GM19468 (cell line): ENCODE data around the gene B4GALT2.

ENCODE experiments used
- ATAC-seq: cut with Tn5 transposase; IDR thresholded peaks from one replicate; pipeline ENCODE4 v1.9.1; 2021; ENCODE audit warnings: mild to moderate bottlenecking, moderate library complexity, moderate number of reproducible peaks; ENCODE audit not compliant: unreplicated experiment; ENCODE audit errors: extremely low read depth

The B4GALT2 gene

DNA sequence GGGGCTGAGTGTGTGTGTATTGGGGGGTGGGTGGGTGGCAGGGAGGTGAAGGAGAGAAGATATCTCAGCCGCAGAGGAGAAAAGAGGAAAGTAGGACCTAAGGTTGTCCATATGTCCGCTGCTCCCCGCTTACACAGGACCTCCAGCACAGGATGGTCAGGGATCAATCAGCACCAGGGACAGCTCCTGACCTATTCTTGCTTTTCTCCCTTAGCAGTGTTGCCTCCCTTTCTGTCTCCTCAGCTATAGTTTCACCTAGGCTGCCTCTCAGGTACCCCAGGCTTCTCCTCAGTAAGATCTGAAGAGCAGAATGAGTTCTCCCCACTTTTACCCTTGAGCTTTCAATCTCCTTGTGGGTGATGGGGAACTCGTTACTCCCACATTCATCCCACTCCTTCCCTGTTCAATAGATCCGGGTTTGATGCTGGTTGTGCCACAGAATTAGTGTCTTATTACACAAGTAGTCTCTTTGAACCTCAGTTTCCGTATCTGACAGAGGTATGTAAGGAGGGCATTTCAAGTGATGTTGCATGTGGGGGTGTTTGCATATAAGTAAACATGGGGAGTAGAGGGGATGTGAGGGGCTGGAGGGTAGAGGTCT, 10.6 kb upstream of the B4GALT2 start:
- ATAC-seq, result no peak

GRCh38 chr1:43969416-43969745, 9.6 kb upstream of the B4GALT2 start:
- no peak for ATAC-seq

DNA sequence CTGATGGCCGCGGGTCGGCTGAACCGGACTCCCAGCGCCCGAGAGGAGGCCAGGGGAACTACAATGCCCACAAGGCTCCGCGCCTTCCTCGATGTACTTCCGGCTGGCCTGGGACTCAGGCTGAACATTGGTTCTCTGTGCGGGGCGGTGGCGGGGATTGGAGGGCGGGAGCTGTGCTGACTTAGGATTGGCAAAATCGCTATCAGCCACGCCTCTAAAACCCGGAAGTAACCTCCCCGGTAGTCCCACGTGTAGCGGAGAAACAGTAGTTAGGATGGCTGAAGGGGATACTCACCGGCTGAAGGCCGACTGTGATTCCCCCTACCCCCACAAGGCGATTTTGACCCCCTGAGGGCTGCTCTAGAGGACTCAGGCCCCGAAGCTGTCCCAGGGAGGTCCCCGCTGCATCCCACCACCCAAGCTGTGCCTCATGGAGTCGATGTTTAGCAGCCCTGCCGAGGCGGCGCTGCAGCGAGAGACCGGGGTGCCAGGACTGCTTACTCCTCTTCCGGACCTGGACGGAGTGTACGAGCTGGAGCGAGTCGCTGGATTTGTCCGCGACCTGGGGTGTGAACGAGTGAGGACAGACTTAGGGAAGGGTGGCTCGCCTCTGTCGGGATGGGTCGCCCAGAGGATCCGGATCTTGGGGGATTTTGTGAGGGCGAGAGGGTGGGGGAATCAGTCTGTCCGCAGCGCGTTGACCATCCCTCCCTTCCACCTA, 9.1 kb upstream of the B4GALT2 start, which contains the start of gene DPH2:
TSS of gene DPH2 (plus strand) at position 265 of the 721 bp plus-strand sequence. CDS start at position 431, 166 bp downstream.
- ATAC-seq, result peak; percentile 76

DNA sequence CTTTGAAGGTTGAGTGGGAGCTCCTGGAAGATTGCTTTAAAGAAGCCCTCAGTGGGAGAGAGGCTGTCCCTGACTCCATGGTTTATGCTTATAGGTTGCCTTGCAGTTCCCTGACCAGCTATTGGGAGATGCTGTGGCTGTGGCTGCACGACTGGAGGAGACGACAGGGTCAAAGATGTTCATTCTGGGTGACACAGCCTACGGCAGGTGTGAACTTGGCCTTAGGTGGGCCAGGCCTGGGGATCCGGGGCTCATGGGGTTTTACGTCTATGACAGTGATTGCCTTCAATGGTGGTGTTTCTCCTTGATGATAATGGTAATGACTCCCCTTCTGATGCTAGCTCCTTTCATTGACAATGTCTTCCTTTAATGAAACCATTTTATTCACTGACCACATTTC, 8.5 kb upstream of the B4GALT2 start:
- ATAC-seq, result no peak

- ATAC-seq, result no peak
These were observed 8.1 kb upstream of the B4GALT2 start for GRCh38 chr1:43970911-43971310.

DNA sequence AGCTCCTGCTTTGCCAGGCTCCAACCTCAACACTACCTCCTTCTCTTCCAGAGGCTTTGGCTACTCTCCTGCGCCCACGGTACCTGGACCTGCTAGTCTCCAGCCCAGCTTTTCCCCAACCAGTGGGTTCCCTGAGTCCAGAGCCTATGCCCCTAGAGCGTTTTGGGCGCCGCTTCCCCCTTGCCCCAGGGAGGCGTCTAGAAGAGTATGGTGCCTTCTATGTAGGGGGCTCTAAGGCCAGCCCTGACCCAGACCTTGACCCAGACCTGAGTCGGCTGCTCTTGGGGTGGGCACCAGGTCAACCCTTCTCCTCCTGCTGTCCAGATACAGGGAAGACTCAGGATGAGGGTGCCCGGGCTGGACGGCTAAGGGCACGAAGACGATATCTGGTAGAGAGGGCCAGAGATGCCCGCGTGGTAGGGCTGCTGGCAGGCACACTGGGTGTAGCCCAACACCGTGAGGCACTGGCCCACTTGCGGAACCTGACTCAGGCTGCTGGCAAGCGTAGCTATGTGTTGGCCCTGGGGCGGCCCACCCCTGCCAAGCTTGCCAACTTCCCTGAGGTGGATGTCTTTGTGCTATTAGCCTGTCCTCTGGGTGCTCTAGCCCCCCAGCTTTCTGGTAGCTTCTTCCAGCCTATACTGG, 7.6 kb upstream of the B4GALT2 start:
- no peak for ATAC-seq

DNA sequence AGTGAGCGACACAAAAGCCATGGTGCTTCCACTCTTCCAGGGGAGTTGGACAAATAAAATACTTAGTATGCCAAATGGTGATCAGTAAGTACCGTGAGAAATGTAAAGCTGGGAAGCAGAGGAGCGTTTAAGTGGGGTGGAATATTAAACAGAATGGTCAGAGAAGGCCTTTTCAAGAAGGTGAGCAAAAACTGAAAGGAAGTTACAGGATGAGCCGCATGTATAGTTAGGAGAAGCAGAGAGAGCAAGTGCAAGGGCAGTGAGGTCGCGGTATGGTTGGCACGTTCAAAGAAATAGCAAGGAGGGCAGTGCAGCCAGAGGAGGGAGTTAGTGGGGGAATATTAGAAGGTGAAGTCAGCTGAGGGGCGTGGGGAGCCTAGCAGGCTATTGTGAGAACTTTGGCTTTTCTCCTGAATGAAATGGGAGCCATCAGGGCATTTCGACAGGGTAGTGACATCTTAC, 5.0 kb upstream of the B4GALT2 start:
- no peak for ATAC-seq

DNA sequence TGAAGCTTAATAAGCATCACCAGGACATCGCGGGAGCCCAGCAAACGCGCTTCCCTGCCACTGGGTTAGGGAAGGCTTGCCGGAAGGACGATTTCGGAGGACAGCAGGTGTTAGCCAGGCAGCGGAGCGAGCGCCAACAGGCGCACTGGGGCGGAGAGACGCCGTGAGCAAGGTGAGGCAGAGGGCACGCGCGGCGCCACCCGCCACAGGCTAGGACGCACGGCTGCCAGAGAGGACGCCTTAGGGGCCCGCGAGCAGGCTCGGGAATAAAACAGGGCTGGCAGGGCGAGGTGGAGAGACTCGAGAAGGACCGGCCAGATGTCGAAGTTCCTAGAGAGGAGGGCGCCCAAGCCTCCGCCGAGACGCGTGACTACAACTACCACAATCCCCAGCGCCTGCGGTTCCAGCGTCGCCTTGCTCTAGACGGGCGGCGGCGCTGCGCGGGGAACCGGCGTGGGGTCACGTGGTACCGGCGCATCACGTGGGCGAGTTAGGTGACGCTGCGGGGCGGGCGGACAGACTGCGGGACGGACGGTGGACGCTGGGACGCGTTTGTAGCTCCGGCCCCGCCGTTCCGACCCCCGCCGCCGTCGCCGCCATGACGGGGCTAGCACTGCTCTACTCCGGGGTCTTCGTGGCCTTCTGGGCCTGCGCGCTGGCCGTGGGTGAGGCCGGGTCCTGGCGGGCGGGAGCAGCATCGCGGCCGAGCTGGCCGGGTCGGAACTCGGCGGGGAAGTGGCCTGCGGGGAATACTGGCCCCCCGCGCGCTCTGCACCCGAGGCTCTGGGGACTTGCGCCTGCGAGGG, 4.4 kb upstream of the B4GALT2 start, which contains the start of gene ATP6V0B:
TSS of gene ATP6V0B (plus strand) at position 518 of the 806 bp plus-strand sequence. CDS start at position 599, 81 bp downstream.
- peak; percentile 51 for ATAC-seq

DNA sequence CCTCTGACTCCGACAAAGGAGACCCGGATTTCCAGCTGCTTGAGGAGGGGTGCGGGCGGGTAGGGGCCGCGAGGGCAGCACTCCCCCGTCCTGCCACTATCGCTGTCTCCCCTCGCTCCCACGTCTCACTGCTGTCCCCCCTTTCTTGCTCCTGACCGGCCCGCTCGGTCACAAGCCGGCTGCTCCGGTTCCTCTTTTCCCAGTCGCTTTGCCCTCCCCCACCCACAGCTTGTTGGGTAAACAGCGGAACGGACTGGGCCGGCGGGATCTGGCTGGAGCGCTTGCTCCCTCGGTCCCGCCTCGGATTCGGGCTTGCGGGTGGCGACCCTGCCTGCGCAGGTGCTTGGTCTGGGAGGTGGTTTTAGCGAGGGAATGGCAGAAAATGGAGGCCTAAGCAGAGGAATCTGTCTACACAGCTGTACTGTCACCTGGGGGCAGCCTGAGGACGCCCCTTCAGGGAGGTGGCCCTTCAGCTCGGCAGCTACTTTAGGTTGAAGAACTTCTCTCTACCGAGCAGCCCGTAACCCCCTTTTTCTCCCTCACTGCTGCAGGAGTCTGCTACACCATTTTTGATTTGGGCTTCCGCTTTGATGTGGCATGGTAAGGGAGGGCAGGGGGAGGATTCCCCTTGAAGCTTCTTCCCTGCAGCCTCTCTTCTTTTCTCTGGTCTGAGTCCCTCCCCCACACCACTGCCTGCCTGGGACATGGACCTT, 3.6 kb upstream of the B4GALT2 start:
- no peak for ATAC-seq

GRCh38 chr1:43976045-43976444, 3.0 kb upstream of the B4GALT2 start:
- ATAC-seq, result no peak

- no peak for ATAC-seq
These were observed 2.1 kb upstream of the B4GALT2 start for GRCh38 chr1:43976890-43977289.

DNA sequence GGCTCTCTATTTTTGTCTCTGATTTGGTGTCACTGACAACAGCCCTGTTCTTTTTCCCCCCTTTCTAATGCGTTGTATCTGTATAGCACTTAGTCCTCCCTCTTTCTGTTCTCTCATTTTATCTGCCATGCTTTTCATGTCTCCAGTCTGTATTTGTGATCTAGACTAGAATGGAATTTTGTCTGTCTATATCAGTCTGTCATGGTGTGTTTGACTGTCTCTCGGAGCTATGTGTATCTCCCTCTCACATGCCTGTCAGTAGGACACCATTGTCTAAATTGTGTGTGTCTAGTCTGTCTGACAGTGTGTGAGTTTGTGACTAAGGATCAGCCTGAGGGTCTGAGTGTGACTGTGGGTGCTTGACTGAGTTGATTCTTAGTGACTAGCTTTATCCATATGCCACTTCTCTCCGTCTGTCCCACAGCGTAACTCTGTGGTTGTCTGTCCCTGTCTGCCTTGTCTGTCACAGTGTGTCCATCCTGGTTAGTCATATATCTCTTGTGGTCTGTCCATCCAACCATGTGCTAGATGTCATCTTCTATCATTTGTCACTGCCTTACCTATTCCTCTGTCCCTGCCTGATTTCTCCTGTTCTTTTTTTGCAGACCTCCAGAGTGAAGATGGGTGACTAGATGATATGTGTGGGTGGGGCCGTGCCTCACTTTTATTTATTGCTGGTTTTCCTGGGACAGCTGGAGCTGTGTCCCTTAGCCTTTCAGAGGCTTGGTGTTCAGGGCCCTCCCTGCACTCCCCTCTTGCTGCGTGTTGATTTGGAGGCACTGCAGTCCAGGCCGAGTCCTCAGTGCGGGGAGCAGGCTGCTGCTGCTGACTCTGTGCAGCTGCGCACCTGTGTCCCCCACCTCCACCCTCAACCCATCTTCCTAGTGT, 1.4 kb upstream of the B4GALT2 start:
- no peak for ATAC-seq

- no peak for ATAC-seq
These were observed 803 bp upstream of the B4GALT2 start for GRCh38 chr1:43978264-43978550.

GRCh38 chr1:43979261-43979527, 184 bp downstream of the B4GALT2 start:
- ATAC-seq, result no peak

DNA sequence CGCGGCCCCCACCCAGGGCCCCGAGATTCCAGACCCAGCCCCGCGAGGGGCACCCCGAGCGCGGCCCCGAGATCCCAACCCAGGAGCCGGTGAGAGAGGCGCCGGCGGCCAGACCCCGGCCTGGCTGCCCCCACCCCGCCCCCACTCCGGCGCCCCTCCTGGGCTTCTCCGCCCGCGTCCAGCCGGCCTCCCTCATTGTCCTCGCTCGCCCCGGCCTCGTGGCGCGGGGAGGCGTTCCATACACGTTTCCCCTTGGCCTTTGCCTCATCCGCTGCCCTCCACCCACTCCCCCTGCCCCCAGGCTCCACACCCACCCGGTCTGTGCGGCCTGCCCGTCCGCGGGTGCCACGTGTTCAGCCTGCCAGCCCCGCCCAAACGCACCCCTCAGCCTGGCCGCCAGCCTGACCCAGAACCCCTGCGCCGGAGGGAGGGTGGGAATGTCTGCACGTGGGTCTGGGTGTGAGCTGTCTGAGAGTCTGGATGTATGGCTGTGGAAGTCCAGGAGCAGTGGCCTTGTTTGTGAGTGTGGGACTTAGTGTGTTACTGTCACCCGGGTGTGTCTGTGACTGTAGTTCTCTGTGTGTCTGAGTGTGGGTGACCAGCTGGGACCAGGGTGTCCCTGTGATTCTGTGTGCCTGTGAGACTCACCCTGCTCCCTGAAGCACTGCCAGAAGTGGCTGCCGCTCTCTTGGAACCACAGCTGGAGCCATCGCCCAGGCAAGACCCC, 681 bp downstream of the B4GALT2 start:
- ATAC-seq, result no peak

DNA sequence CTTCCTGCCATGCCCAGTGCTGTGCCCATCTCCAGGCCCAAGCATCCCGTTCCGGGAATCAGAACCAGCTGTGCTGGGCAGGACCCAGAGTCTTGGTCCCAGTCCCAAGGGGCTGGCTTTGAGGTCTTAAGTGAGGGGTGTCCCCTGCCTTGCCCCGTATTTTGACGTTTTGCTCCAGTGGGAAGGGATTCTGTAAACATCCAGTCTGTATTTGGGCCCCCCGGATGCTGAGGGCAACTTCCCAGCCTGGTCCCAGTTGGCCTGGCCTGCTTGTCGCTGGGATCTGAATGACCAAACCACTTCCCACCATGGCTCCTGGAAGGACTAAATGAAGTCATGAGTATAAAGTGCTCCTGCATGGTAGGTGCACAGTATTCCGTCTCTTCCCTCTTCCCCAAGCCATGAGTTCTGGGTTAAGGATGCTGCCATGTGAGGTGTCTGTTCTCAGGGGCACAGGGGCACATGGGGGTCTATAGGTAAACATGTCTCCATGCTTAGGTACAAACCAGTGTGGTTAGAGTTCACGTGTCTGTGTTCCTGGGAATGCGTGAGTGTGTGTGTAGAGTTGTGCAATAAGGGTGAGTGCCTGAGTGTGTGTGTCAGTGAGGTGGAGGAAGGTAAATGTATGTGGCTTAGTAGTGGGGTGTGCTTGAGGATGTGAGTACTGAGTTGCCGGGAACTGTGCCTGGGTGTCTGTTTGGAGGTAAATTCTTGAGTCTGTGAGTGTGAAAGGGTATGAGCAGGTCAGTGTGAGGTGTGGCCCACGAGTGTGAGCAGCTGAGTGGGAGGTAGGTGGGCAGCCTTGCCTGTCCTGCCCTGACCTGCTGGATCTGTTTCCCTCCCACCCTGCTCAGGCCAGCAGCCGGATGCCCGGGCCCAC, 1.5 kb downstream of the B4GALT2 start:
- no peak for ATAC-seq

DNA sequence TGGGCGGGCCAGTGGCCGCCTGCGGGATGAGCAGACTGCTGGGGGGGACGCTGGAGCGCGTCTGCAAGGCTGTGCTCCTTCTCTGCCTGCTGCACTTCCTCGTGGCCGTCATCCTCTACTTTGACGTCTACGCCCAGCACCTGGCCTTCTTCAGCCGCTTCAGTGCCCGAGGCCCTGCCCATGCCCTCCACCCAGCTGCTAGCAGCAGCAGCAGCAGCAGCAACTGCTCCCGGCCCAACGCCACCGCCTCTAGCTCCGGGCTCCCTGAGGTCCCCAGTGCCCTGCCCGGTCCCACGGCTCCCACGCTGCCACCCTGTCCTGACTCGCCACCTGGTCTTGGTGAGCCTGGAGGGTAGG, 2.1 kb downstream of the B4GALT2 start:
- ATAC-seq, result no peak

DNA sequence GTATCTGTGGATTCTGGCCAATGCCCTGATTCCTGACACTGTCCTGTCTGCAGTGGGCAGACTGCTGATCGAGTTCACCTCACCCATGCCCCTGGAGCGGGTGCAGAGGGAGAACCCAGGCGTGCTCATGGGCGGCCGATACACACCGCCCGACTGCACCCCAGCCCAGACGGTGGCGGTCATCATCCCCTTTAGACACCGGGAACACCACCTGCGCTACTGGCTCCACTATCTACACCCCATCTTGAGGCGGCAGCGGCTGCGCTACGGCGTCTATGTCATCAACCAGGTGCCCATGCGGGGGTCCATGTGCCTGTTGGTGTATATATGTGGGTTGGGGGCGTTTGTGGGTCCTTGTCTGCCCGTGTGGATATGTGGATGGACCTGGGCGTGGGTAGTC, 2.6 kb downstream of the B4GALT2 start:
- no peak for ATAC-seq
